NCI-H2081 (cell line): Measurements from ENCODE around the gene OPCML.

Source experiments
- DNase-seq, 2 experiments: peaks; one replicate each; lab custom pipeline; 2025; lab: John Stamatoyannopoulos, UW

OPCML gene

GRCh38 chr11:132941024-132941646 lies 591.2 kb downstream of the OPCML start:
- peak; percentile 53 to 57 for DNase-seq

- DNase-seq = no peak
Measured at GRCh38 chr11:132937016-132937415, 595.3 kb downstream of the OPCML start.

GRCh38 chr11:132935383-132935782 lies 596.9 kb downstream of the OPCML start:
- no peak for DNase-seq

- no peak for DNase-seq
Measured at GRCh38 chr11:132933703-132934102, 598.6 kb downstream of the OPCML start.

- DNase-seq = no peak
Measured at GRCh38 chr11:132925825-132926469, 606.4 kb downstream of the OPCML start.

GRCh38 chr11:132921597-132921996 lies 610.7 kb downstream of the OPCML start:
- no peak for DNase-seq

- DNase-seq = peak in 1 of 2 experiments; percentile 7
Measured at GRCh38 chr11:132920451-132921096, 611.7 kb downstream of the OPCML start.

- DNase-seq = no peak
Measured at GRCh38 chr11:132914600-132914999, 617.7 kb downstream of the OPCML start.

GRCh38 chr11:132913886-132914285 lies 618.4 kb downstream of the OPCML start:
- no peak for DNase-seq

GRCh38 chr11:132913295-132913694 lies 619.0 kb downstream of the OPCML start:
- DNase-seq = no peak

- DNase-seq = peak in 1 of 2 experiments; percentile 22
Measured at GRCh38 chr11:132911186-132911585, 621.1 kb downstream of the OPCML start.

GRCh38 chr11:132910011-132910760 lies 622.1 kb downstream of the OPCML start:
- DNase-seq = no peak

GRCh38 chr11:132909021-132909606 lies 623.2 kb downstream of the OPCML start:
- DNase-seq = no peak

GRCh38 chr11:132908414-132908810 lies 623.9 kb downstream of the OPCML start:
- DNase-seq = no peak

- no peak for DNase-seq
Measured at GRCh38 chr11:132907651-132908413, 624.5 kb downstream of the OPCML start.

- DNase-seq = no peak
Measured at GRCh38 chr11:132904607-132905006, 627.7 kb downstream of the OPCML start.

- no peak for DNase-seq
Measured at GRCh38 chr11:132904091-132904490, 628.2 kb downstream of the OPCML start.

GRCh38 chr11:132901638-132902471 lies 630.4 kb downstream of the OPCML start:
- DNase-seq = no peak

GRCh38 chr11:132898676-132899075 lies 633.6 kb downstream of the OPCML start:
- no peak for DNase-seq

- peak; percentile 19 to 61 for DNase-seq
Measured at GRCh38 chr11:132898021-132898420, 634.3 kb downstream of the OPCML start.

GRCh38 chr11:132895340-132895739 lies 637.0 kb downstream of the OPCML start:
- DNase-seq = no peak
